Thyroid gland (tissue), 4 donors: Measurements from ENCODE around the gene ZNF436.

Source experiments
- CTCF ChIP-seq, 6 experiments: fragments of 200-600 bp in 3 of 6; fragments of 450-650 bp in 3 of 6; sonication (generic) in 3 of 6; IDR thresholded peaks; one replicate each; pipeline ENCODE4 v1.5.1; 2016 to 2019; ENCODE audit warnings: antibody characterized with exemption in 6 of 6, mild to moderate bottlenecking in 2 of 6, inconsistent platforms in 1 of 6, moderate library complexity in 1 of 6
- POLR2A ChIP-seq, 2 donors: fragments of 450-650 bp; IDR thresholded peaks; one replicate each; pipeline ENCODE4 v1.6.1; 2017; ENCODE audit warnings: antibody characterized with exemption in 2 of 2, mild to moderate bottlenecking in 2 of 2, moderate library complexity in 1 of 2

- TF ChIP-seq POLR2A (IDR thresholded peaks at IDR 0.05) (no peak), CTCF (IDR thresholded peaks at IDR 0.05) (no peak)
Observed at GRCh38 chr1:23371987-23372880, 2.6 kb upstream of the ZNF436 start.
